ENCODE results near the gene ATAD3A.
"Not testable (repeated sequence)": the region's sequence is repeated elsewhere in the genome, so short reads cannot be mapped to it uniquely, and the experiment has no call there.

DNA sequence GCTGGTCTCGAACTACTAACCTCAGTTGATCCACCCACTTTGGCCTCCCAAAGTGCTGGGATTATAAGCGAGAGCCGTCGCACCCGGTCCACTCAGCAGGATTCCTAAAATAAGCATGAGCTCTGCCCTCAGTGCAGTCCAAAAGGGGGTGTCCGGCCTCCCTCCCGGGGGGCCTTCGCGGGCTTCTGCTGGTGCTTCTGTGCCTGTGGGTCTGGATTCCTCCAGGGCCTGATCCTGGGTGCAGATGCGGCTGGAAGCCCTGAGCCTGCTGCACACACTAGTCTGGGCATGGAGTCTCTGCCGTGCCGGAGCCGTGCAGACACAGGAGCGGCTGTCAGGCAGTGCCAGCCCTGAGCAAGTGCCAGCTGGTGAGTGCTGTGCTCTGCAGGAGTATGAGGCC, 5.0 kb downstream of the ATAD3A start:
- TF ChIP-seq, protein P1, sequence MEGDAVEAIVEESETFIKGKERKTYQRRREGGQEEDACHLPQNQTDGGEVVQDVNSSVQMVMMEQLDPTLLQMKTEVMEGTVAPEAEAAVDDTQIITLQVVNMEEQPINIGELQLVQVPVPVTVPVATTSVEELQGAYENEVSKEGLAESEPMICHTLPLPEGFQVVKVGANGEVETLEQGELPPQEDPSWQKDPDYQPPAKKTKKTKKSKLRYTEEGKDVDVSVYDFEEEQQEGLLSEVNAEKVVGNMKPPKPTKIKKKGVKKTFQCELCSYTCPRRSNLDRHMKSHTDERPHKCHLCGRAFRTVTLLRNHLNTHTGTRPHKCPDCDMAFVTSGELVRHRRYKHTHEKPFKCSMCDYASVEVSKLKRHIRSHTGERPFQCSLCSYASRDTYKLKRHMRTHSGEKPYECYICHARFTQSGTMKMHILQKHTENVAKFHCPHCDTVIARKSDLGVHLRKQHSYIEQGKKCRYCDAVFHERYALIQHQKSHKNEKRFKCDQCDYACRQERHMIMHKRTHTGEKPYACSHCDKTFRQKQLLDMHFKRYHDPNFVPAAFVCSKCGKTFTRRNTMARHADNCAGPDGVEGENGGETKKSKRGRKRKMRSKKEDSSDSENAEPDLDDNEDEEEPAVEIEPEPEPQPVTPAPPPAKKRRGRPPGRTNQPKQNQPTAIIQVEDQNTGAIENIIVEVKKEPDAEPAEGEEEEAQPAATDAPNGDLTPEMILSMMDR (IDR thresholded peaks at IDR 0.05): not testable (repeated sequence)
- TF ChIP-seq POLR2A (IDR thresholded peaks at IDR 0.05): not testable (repeated sequence)
